ENCODE measurements around the gene ARL3. TPM values are rescaled to one million over a fixed set of nuclear protein-coding genes. Genes with fewer than 3 reads are reported as not detected.
"Not testable (repeated sequence)": the region's sequence is repeated elsewhere in the genome, so short reads cannot be mapped to it uniquely, and the experiment has no call there.

ARL3 gene
- total RNA-seq, 1 donor: 10.4 TPM

GRCh38 chr10:102668326-102669107, 45.7 kb downstream of the ARL3 start:
- no peak for TF ChIP-seq CTCF (IDR thresholded peaks at IDR 0.05; ENCODE audit: insufficient read depth, low read length)

GRCh38 chr10:102667411-102667810, 46.8 kb downstream of the ARL3 start:
- H3K4me3 ChIP-seq (ENCODE audit: low read depth, low read length); DNase-seq (ENCODE audit: low read depth): not testable (repeated sequence)

More at GRCh38 chr10:102668326-102669107, 45.7 kb downstream of the ARL3 start:
- no peak overlapping the region for H3K4me3 ChIP-seq (ENCODE audit: low read depth, low read length)
- DNase-seq (ENCODE audit: low read depth): no peak

GRCh38 chr10:102665904-102666509, 48.2 kb downstream of the ARL3 start:
- TF ChIP-seq CTCF (IDR thresholded peaks at IDR 0.05; ENCODE audit: insufficient read depth, low read length): no peak
- DNase-seq (ENCODE audit: low read depth): no peak
- H3K4me3 ChIP-seq (ENCODE audit: low read depth, low read length): no peak overlapping the region

GRCh38 chr10:102661658-102662028, 52.6 kb downstream of the ARL3 start:
- no peak overlapping the region for H3K4me3 ChIP-seq (ENCODE audit: low read depth, low read length)
- no peak for DNase-seq (ENCODE audit: low read depth)
- TF ChIP-seq CTCF (IDR thresholded peaks at IDR 0.05; ENCODE audit: insufficient read depth, low read length): no peak

GRCh38 chr10:102660888-102661657, 53.1 kb downstream of the ARL3 start:
- DNase-seq (ENCODE audit: low read depth): peak; percentile 55
- H3K4me3 ChIP-seq (ENCODE audit: low read depth, low read length): no peak overlapping the region
- no peak for TF ChIP-seq CTCF (IDR thresholded peaks at IDR 0.05; ENCODE audit: insufficient read depth, low read length)

- no peak for DNase-seq (ENCODE audit: low read depth)
- TF ChIP-seq CTCF (IDR thresholded peaks at IDR 0.05; ENCODE audit: insufficient read depth, low read length): no peak
- no peak overlapping the region for H3K4me3 ChIP-seq (ENCODE audit: low read depth, low read length)
These were observed 55.4 kb downstream of the ARL3 start for GRCh38 chr10:102658802-102659201.
